H1 (cell line): ENCODE measurements around the gene RGR. TPM values are rescaled to one million over a fixed set of nuclear protein-coding genes. Genes with fewer than 3 reads are reported as not detected.

ENCODE experiments used
- CTCF ChIP-seq, 3 experiments: IDR thresholded peaks; 1 replicate in 2 of 3; 2 replicates in 1 of 3; pipeline versions ENCODE4 v1.5.1 to v1.6.1; 2011; ENCODE audit warnings: low read length in 3 of 3, mild to moderate bottlenecking in 3 of 3, inconsistent platforms in 2 of 3, low read depth in 1 of 3, moderate library complexity in 1 of 3; ENCODE audit not compliant: insufficient read depth in 1 of 3; ENCODE audit errors: control extremely low read depth in 1 of 3
- EP300 ChIP-seq, 2 experiments: IDR thresholded peaks; 1 replicate in 1 of 2; 2 replicates in 1 of 2; pipeline ENCODE4 v1.6.1; 2011 to 2012; ENCODE audit warnings: low read depth in 2 of 2, low read length in 2 of 2, mild to moderate bottlenecking in 2 of 2, borderline replicate concordance in 1 of 2, inconsistent platforms in 1 of 2, moderate library complexity in 1 of 2
- FOSL1 ChIP-seq: IDR thresholded peaks from 2 replicates; pipeline ENCODE4 v1.6.1; 2011; ENCODE audit warnings: mild to moderate bottlenecking, low read depth, low read length, moderate library complexity; ENCODE audit not compliant: insufficient read depth
- PHF8 ChIP-seq: fragments of 200-600 bp; sonication (generic); conservative IDR thresholded peaks from 2 replicates; pipeline ENCODE4 v1.7.1; 2012; ENCODE audit warnings: low read depth, mild to moderate bottlenecking, inconsistent platforms, low read length, moderate library complexity
- SIN3A ChIP-seq, 2 experiments: IDR thresholded peaks in 1 of 2; conservative IDR thresholded peaks in 1 of 2; 2 replicates each; pipeline ENCODE4 v1.6.1; 2011 to 2012; ENCODE audit warnings: low read length in 2 of 2, improper control_type of control experiment in 1 of 2, low read depth in 1 of 2, mild to moderate bottlenecking in 1 of 2
- polyA plus RNA-seq, 7 experiments: library from polyadenylated mRNA; depleted of rRNA in 3 of 7; stranded (reverse) in 5 of 7; unstranded in 2 of 7; fragments of >200 nt in 5 of 7; fragments of 200-250 nt in 2 of 7; gene quantifications; 1 replicate in 5 of 7; 2 replicates in 1 of 7; 4 replicates in 1 of 7; pipeline versions ENCODE4 v1.2.1 to v1.2.3, GENCODE V29; 2011 to 2013; ENCODE audit warnings: missing spikeins in 2 of 7, mixed read lengths in 2 of 7
- total RNA-seq: library from RNA; stranded (reverse); fragmentation: NEBNext Ultra II Directional; extraction: Animal tissue kit (Norgen Biotek cat#: 25700); gene quantifications from 2 replicates; pipeline ENCODE4 v1.2.1, GENCODE V29; 2021

Gene RGR
- total and polyA plus RNA-seq, 2 of the 8 experiments (the other 6 are each of a cell fraction or from before 2014, with no cell fraction given) = not detected

GRCh38 chr10:84196941-84197340 is 47.9 kb upstream of the RGR start (continued):
- TF ChIP-seq SIN3A (conservative IDR thresholded peaks at IDR 0.05 in 1 of 2, IDR thresholded peaks at IDR 0.05 in 1 of 2; ENCODE audit: low read depth in 1 of 2, low read length in 2 of 2) = no peak
- no peak for TF ChIP-seq FOSL1
- no peak for TF ChIP-seq PHF8
- no peak for TF ChIP-seq EP300 (IDR thresholded peaks at IDR 0.05; ENCODE audit: borderline replicate concordance in 1 of 2, low read depth in 2 of 2, low read length in 2 of 2)
- no peak for TF ChIP-seq CTCF (IDR thresholded peaks at IDR 0.05; ENCODE audit: control extremely low read depth in 1 of 3, insufficient read depth in 1 of 3, low read depth in 1 of 3, low read length in 3 of 3)
